K562 (cell line): ENCODE data around the gene TARS2.

Source experiments
- CHAMP1 ChIP-seq: fragments of 450-650 bp; IDR thresholded peaks from 2 replicates; pipeline ENCODE4 v1.6.1; 2016; ENCODE audit warnings: mild to moderate bottlenecking
- CTCF ChIP-seq, 3 experiments: IDR thresholded peaks in 2 of 3; conservative IDR thresholded peaks in 1 of 3; 2 replicates each; pipeline ENCODE4 v1.5.1; 2011 to 2012; ENCODE audit warnings: low read length in 3 of 3, mild to moderate bottlenecking in 3 of 3, control low read depth in 2 of 3, improper control_type of control experiment in 1 of 3, inconsistent platforms in 1 of 3, low read depth in 1 of 3, mixed read lengths in 1 of 3, moderate library complexity in 1 of 3; ENCODE audit not compliant: insufficient read depth in 2 of 3
- E2F4 ChIP-seq: sonication (generic); formaldehyde crosslinking; IDR thresholded peaks from 2 replicates; pipeline ENCODE4 v1.8.0; 2022; ENCODE audit warnings: mild to moderate bottlenecking, low read depth, missing genetic modification reagents
- MTF1 ChIP-seq: fragments of 250-450 bp; sonication (Bioruptor Pico); IDR thresholded peaks from 2 replicates; pipeline ENCODE4 v1.9.0; 2021; ENCODE audit warnings: moderate library complexity, mild to moderate bottlenecking, inconsistent platforms, borderline replicate concordance
- MYC ChIP-seq, 2 experiments: fragments of 250-450 bp in 1 of 2; sonication (Bioruptor Pico) in 1 of 2; IDR thresholded peaks; 2 replicates each; pipeline versions ENCODE4 v1.5.1 to v1.6.1; 2012 to 2021; ENCODE audit warnings: low read depth in 2 of 2, borderline replicate concordance in 1 of 2, improper control_type of control experiment in 1 of 2, low read length in 1 of 2, mild to moderate bottlenecking in 1 of 2, moderate library complexity in 1 of 2
- PHB2 ChIP-seq: fragments of 450-650 bp; IDR thresholded peaks from 2 replicates; pipeline ENCODE4 v1.6.1; 2017; ENCODE audit warnings: low read depth
- POLR2A ChIP-seq: fragments of 450-650 bp; conservative IDR thresholded peaks from 2 replicates; pipeline ENCODE4 v1.6.1; 2016
- PRMT5 ChIP-seq: sonication (generic); formaldehyde crosslinking; IDR thresholded peaks from 2 replicates; pipeline ENCODE4 v1.5.0; 2020; ENCODE audit warnings: missing genetic modification reagents
- RBBP5 ChIP-seq: fragments of 200-600 bp; sonication (generic); IDR thresholded peaks from 2 replicates; pipeline ENCODE4 v1.6.1; 2012; ENCODE audit warnings: borderline replicate concordance, mild to moderate bottlenecking, low read length, control low read depth, inconsistent platforms; ENCODE audit not compliant: insufficient read depth, poor library complexity, severe bottlenecking
- RBFOX2 ChIP-seq: fragments of 200-400 bp; formaldehyde crosslinking; IDR thresholded peaks from 2 replicates; pipeline ENCODE4 v1.6.1; 2017; ENCODE audit warnings: low read depth, mild to moderate bottlenecking, low read length, moderate library complexity
- SNAPC5 ChIP-seq: fragments of 250-450 bp; sonication (Bioruptor Pico); IDR thresholded peaks from 2 replicates; pipeline ENCODE4 v1.8.0; 2021; ENCODE audit warnings: moderate library complexity, mild to moderate bottlenecking, inconsistent platforms
- TCF7 ChIP-seq: sonication (generic); IDR thresholded peaks from 2 replicates; pipeline ENCODE4 v1.6.1; 2016; ENCODE audit warnings: antibody characterized with exemption, borderline replicate concordance
- ZFX ChIP-seq: sonication (generic); formaldehyde crosslinking; IDR thresholded peaks from 2 replicates; pipeline ENCODE4 v1.8.0; 2022; ENCODE audit warnings: mild to moderate bottlenecking, missing genetic modification reagents, moderate library complexity
- ZNF311 ChIP-seq: fragments of 250-450 bp; sonication (Bioruptor Pico); IDR thresholded peaks from 2 replicates; pipeline ENCODE4 v1.4.0; 2020; ENCODE audit warnings: mild to moderate bottlenecking, moderate library complexity

- TF ChIP-seq POLR2A (no peak), RBFOX2 (no peak), MTF1 (CRISPR knock-in tag) (no peak), PRMT5 (CRISPR knock-in tag) (no peak), ZFX (no peak), CTCF (IDR thresholded peaks at IDR 0.05 in 2 of 3, conservative IDR thresholded peaks at IDR 0.05 in 1 of 3; ENCODE audit: insufficient read depth in 2 of 3, low read depth in 1 of 3, low read length in 3 of 3) (no peak), CHAMP1 (no peak), PHB2 (no peak), TCF7 (no peak), SNAPC5 (CRISPR knock-in tag) (no peak), RBBP5 (no peak), E2F4 (no peak), MYC (IDR thresholded peaks at IDR 0.05; ENCODE audit: low read depth, low read length) (no peak), MYC (CRISPR knock-in tag; IDR thresholded peaks at IDR 0.05; ENCODE audit: borderline replicate concordance, low read depth) (no peak), ZNF311 (CRISPR knock-in tag) (no peak)
Measured at GRCh38 chr1:150536836-150537731, 49.9 kb downstream of the TARS2 start.
